NCI-H1105 treated with DMSO at 0.1 percent for 48 hours (cell line): ENCODE results near the gene CASQ2.

Experiments
- DNase-seq: peaks from one replicate; lab custom pipeline; 2025; lab: John Stamatoyannopoulos, UW

The CASQ2 gene

DNA sequence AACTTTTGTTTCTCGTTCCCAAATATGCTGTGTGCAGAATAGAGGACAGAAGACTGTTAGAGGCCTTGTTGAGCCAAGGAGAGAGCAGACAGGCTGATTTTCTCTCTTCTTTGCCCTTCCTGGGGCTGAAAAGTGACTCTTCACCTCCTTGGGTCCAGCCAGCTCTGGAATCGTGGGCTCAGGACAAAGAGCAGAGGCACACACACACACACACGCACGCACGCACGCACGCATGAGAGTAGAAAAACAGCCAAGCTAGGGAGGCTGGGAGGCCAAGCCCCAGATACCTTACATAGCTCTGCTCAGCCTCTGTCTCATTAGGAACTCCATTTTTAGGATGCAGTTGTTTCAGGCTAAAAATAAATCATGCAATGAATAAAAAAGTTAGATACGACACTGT, at the start of gene CASQ2:
CASQ2 (minus strand) TSS at position 166 of the 400 bp plus-strand sequence. CDS start 173 bp downstream, outside the sequence.
- DNase-seq, result no peak

- DNase-seq, result no peak
These were observed 47.2 kb upstream of the CASQ2 start for GRCh38 chr1:115815694-115816093.

GRCh38 chr1:115814685-115815398, 46.3 kb upstream of the CASQ2 start:
- DNase-seq, result no peak

- no peak for DNase-seq
These were observed 45.2 kb upstream of the CASQ2 start for GRCh38 chr1:115813727-115814126.

DNA sequence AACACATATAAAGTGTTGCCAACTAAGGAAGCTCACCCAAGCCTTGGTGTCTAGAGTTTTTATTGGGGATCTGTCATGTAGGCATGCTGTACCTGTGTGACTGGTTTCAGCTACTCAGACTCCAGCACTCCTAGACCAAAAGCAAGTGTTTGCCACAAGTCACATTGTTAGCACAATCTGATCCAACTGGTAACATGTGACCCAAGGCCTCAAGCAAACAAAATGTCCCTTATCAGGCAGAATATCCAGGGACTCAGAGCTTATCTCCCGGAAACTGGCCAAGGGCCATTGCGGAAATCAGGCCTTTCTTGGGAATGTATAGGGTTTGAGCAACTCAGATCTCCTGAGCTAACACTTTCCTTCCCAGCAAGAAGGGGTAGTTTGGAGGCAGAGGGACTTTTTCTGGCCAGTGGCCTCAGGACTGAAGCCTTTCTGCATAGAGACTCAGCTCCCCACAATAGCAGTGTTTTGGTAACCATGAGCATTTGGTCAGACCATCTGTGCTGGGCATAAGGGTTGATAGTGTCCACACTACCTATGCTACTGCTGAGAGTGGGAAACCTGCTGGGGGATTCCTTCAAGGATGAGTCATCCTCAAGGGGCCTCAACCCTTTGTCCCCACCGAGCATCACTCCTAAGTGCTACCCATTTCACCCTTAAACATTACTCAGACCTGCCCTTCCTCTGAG, 42.8 kb upstream of the CASQ2 start:
- DNase-seq, result no peak

GRCh38 chr1:115810609-115811008, 42.1 kb upstream of the CASQ2 start:
- DNase-seq, result peak; percentile 25

GRCh38 chr1:115809847-115810246, 41.3 kb upstream of the CASQ2 start:
- no peak for DNase-seq

- DNase-seq, result no peak
These were observed 40.6 kb upstream of the CASQ2 start for GRCh38 chr1:115809076-115809475.

GRCh38 chr1:115807723-115808122, 39.2 kb upstream of the CASQ2 start:
- DNase-seq, result peak; percentile 72

GRCh38 chr1:115805597-115805996, 37.1 kb upstream of the CASQ2 start:
- DNase-seq, result no peak

- no peak for DNase-seq
These were observed 33.9 kb upstream of the CASQ2 start for GRCh38 chr1:115802416-115802815.

DNA sequence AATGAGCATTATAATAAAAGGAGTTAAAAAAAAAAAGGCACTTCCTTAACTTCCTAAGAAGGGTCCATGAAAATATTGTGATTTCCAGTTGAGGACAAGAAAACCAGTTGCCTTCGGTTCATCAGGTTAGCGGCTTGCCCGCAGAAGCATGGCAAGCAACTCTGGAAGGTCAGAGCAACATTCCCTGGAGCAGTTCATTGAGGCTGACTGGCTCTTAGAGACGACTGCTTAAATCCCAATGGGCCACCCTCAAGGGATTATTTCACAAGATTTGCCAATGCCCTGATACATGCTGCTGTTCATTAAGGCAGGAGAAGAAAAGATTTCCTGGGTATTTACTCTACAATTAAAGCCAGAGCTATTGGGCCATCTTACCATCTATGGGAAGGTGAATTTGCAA, 29.0 kb upstream of the CASQ2 start:
- DNase-seq, result no peak

DNA sequence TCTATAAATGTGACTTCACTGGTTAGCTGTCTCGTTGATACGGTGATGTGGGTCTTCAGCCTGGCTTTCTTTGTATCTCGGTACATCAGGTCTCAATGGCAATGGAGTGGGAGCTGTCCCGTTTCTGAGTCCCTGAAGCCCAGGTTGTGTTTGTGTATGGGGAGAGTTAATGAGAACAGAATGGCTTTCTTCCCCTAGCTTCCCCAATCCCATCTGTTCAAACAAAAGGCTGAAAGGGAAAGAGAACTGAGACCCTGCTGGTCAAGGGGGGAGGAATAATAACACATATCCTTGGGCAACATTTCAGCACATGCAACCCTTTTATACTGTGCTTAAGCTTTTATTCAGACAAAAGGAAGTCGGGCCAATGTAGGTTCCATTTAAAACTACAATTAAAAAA, 28.4 kb upstream of the CASQ2 start:
- no peak for DNase-seq

GRCh38 chr1:115796036-115796435, 27.5 kb upstream of the CASQ2 start:
- no peak for DNase-seq

DNA sequence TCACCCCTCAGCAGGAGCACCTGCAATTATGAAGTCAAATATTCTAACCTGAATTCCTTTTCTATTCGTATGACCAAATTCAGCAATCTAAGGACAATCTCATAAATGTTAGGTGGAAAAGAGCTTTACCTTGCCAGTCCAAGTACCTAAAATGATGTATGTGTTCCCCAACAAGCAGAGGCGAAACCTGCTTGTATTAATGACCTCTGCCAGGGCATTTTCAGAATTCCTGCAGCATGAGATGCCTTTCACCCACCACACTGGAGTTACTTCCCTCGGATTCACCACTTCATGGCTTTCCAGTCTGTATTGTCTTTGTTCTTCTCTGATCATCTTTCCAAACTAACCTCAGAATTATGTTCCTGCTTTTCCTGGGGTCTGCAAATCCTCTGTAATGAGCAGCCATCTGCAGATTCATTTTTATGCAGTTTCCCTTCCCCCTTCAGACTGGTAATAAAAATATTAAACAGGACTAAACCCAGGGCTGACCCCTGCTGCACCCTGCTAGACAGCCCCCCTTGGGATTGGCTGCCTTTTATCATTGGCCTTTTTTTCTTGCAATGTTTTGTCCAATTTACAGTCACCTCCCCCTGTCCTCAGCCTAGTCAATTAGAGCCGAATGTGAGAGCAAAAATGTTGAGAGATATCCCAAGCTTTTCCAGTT, 26.6 kb upstream of the CASQ2 start:
- no peak for DNase-seq

DNA sequence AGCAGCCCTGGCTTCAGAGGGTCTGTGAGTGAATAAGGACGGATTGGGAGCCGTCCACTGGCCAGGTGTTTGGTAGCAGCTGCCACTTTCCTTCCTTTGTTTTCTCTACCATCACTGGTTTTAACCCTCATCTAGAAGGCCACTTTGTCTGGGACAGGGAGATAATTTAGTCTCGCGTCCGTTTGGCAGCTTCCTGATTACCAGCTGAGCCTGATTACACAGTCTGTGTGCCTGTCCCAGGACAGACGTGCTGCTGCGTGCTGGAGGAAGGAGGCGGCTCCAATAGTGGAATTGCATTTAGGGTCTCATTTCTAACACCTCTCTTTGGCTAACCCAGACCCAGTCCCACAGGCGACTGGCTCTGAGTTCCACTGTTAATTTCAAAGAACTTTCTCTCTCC, 24.6 kb upstream of the CASQ2 start:
- no peak for DNase-seq

GRCh38 chr1:115791816-115792215, 23.3 kb upstream of the CASQ2 start:
- DNase-seq, result no peak

- DNase-seq, result no peak
These were observed 22.3 kb upstream of the CASQ2 start for GRCh38 chr1:115790846-115791245.

GRCh38 chr1:115790356-115790755, 21.8 kb upstream of the CASQ2 start:
- DNase-seq, result no peak

- no peak for DNase-seq
These were observed 14.8 kb upstream of the CASQ2 start for GRCh38 chr1:115783311-115783710.

- DNase-seq, result no peak
These were observed 14.2 kb upstream of the CASQ2 start for GRCh38 chr1:115782571-115783281.

- peak; percentile 51 for DNase-seq
These were observed 13.3 kb upstream of the CASQ2 start for GRCh38 chr1:115781851-115782250.

- no peak for DNase-seq
These were observed 12.8 kb upstream of the CASQ2 start for GRCh38 chr1:115781343-115781742.
